GM21786 (cell line): ENCODE results near the gene UBE2N.
"Not testable (repeated sequence)": the region's sequence is repeated elsewhere in the genome, so short reads cannot be mapped to it uniquely, and the experiment has no call there.

Experiments
- ATAC-seq: cut with Tn5 transposase; IDR thresholded peaks from one replicate; pipeline ENCODE4 v1.9.1; 2021; ENCODE audit not compliant: unreplicated experiment

UBE2N gene

DNA sequence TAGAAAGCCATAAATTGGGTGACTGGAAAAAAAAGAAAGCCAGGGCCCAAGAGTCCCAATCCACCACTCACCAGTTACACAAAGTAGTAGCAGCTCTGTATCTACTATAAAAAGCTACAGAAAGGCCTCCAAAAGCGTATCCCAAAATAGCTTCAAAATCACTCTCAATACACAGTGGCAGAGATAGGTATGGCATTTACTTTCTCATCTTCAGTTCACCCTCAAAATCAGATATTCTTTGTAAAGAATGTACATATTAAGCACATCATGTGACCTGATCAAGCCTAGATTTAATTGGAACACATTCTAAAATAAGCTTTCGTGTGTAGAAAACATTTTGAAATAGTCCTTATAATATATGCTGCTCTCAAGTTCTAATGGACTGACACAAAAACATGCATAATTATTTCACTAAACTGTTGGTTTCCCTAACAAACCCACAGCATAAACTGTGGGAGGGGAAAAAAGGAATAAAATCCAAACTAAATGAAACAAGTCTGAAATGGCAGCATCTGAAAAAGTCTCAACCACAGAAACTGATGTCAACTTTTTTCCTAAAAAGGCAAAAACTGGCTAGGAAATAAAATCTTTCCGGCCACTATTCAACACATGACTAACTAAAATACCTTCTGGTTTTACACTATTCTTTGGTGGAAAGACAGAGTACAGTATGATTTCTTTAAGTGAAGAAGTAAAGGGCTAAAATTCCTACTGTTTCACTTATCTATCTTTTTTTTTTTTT, 25.9 kb downstream of the UBE2N start:
- no peak for ATAC-seq

- ATAC-seq: no peak
Observed at GRCh38 chr12:93413064-93413463, 28.7 kb downstream of the UBE2N start.

GRCh38 chr12:93412396-93412795, 29.4 kb downstream of the UBE2N start:
- not testable (repeated sequence) for ATAC-seq

DNA sequence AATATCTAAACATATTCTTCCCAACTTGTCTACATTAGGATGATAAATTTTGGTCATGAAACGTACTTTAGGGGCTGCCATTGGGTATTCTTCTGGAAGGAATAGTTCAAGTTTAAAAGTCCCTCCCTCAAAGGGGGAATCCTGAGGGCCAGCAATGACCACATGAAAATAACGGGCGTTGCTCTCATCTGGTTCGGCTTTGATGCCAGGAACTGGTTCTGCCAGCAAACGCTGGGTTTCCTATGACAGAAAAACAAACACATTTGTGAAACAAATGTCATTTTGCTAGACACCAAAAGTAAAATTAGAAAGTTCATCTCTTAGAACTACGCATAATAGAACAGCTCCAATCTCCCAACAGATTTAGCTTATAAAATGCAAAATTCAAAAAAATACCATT, 30.7 kb downstream of the UBE2N start:
- ATAC-seq: not testable (repeated sequence)

DNA sequence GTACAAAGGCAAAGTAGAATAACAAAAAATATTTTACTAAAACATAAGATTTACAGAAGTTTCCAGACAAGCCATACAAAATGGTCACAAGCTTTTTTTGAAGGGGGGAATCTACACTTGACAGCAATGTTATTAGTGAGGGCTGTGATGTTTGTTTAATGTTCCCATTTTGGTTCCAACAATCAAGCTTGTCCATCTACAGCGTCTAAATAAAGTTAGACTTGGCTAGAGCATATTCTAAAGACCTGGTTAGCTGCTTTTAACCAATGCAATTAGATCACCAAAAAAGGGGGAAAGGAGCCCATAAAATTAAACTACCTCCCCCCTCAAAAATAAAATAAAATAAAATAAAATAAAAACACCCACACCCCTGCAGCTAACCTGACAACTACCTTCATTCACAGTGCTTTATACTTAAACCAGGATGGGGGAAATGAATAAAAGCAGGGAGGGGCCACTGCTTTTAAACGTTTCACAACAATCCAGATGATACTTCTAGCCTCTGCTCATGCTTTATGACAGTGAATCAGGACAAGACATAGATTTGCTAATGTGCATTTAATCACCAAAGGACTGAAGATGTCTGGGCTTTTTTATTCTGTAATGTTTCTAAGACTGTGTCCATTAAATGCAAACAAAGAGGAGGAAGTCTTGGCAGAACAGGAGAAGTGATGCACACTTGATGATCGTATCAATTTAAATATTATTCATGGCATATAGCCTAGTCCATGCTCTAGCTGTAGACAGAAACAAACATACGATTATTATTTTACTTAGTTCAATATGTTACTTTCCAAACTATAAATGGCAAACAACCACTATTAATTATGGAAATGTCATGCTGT, 32.2 kb downstream of the UBE2N start:
- ATAC-seq: not testable (repeated sequence)

DNA sequence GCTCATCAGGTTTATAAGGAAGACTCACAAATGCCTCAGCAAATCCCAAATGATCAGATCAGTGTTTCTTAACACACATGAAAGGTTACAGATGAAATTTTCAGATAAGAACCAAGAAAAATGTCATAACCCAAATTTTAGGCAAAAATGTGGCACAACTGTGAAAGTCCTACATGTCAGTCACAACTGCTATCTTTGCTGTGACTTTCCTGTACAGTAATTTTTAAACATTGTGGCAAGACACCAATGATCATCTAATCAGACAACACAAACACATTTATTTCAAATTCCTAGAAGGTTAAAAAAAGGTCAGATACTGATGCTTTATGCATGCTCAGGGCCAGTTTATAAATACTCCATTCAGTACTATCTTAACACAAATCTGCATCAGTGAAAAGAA, 32.9 kb downstream of the UBE2N start:
- ATAC-seq: no peak

DNA sequence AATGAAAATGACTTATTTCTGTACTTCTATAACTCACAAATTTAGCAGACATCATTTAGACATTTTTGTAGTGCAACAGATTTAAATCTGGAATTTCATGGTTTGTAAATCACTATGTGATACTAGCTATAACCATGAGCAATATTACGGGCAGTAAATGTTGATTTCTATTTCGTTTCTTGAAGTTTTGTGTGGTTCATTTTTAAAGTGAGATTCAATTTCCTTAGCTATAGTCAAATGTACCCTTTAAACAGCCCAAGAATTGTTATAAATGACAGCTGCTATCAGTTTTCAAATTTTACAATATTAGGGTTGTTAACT, 33.8 kb downstream of the UBE2N start:
- no peak for ATAC-seq

DNA sequence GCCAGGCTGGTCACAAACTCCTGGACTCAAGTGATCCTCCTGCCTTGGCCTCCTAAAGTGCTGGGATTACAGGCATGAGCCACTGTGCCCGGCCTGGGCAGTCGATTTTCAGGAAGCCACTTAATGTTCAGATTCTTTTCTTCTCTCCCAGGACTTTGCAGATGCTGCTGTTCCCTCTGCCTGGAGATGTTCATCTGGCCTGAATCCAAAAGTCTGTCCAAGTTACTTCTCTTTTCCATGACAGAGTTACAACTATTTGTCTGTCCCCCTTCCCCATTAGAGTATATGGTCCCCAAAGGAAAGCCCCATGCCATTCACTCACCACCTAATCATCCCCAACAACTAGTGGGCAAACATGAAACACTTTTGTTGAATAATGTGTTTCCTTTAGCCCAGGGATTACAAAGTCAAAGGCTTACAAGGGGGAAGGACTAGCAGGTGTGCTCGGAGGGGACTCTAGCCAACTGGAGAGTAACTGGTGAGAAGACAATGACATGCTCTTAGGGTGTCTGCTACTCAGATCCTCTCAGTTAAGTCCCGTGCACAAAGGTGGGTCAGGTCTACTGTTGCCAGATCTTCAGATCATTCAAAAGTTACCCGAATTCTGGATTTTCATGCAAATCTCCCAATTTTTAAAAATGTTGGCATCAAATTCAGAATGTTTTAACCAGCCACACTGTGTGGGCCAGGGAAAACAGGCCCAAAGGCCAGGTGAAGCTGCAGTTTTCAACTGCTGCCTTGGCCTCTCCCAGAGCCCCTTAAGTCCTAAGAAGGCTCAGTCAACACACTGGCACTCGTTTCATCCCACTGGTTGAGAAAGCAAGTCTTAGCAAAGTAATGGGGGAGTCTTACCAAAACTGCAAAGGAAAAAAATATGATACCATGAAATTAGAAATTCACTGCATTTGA, 34.4 kb downstream of the UBE2N start:
- no peak for ATAC-seq

- no peak for ATAC-seq
Observed at GRCh38 chr12:93404961-93405849, 36.5 kb downstream of the UBE2N start.

GRCh38 chr12:93403988-93404803, 37.6 kb downstream of the UBE2N start:
- no peak for ATAC-seq

GRCh38 chr12:93402333-93403311, 39.1 kb downstream of the UBE2N start:
- no peak for ATAC-seq

DNA sequence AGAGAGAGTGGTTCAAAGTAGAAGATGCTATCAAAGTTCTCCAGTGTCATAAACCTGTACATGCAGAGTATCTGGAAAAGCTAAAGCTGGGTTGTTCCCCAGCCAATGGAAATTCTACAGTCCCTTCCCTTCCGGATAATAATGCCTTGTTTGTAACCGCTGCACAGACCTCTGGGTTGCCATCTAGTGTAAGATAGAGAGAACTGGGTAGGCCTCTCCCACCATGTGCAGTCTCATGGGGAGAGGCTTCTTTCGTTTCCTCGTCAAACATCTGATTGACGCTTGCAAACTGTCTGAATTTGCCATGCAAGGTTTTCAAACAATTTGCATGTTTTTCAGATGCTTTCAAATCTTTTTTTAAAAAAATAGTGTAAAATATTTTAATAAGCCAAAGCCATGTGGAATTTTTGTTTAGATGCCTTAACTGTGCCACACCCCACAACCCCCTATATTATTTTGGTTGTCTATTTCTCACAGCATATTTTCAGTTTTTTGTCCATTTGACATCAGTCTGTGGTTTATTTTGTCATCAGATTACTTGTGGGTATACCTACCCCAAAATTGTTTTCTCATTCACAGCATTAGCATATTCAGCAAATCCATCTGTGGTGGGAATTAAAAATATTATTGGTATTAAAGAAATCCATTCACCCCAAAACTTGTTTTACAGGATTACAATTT, 42.4 kb downstream of the UBE2N start:
- ATAC-seq: peak; percentile 89

GRCh38 chr12:93397412-93397811, 44.3 kb downstream of the UBE2N start:
- ATAC-seq: no peak

DNA sequence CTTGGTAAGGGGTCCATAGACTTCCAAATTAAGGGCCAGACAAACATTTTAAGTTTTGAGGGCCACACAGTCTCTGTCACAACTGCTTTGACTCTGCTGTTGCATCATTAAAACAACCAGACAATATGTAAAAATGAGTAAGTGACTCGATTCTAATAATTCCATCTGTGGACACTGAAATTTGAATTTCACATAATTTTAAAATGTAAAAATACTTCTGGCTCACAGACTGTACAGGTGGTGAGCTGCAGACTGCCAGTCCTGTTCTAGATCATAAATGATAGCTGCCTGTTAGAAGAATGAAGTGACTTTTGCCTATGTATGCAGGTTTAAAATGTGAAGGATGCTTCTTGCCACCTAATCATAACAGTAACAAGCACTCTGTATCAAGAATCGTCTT, 48.3 kb downstream of the UBE2N start:
- ATAC-seq: no peak

DNA sequence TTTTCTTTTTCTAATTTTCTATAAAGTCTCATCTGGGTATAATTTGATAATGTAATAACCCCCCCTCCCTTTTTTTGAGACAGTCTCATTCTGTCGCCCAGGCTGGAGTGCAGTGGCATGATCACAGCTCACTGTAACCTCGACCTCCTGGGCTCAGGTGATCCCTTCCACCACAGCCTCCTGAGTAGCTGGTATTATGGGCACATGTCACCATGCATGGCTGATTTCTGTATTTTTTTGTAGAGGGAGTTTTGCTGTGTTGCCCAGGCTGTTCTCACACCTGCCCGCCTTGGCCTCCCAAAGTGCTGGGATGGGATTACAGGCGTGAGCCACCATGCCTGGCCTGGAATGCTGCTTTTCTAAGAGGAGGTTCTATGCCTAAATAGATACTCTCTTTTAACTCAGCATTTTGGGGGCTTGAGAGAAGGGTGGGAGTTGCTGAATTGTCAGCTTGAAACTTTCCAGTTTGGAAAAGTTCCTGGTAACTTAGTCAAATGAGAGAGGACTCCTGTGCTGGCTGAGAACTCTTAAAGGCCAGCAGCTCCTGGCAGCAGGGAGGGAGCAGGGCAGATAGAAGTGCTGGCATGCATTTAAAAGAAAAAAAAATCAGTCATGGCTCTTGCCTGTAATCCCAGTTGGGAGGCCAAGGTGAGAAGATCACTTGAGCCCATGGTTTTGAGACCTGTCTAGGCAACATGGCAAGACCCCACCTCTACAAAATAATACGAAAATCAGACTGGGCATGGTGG, 51.0 kb downstream of the UBE2N start:
- no peak for ATAC-seq

DNA sequence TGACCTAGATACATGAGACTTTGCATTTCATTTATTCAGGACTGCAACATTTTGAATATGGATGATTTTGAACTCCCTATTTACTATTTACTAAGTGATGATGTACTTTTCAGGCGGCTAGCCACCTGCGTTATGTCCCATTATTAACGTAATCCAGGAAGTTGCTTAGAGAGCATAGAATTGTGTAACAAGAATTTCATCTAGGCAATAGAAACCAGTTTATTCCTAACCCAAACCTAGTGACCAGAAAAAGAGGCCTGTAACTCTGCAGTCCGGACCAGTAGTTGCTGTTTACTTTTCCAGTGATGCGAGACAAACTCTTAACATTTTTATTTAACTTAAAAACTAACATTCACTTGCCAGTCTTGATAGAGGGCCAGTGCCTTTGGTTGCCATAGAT, 51.7 kb downstream of the UBE2N start:
- no peak for ATAC-seq

- ATAC-seq: no peak
Observed at GRCh38 chr12:93387780-93388179, 54.0 kb downstream of the UBE2N start.
